GM23338 (cell line): ENCODE data around the gene HS6ST3.

Experiments used
- CREB1 ChIP-seq: fragments of 250-450 bp; sonication (Bioruptor Pico); IDR thresholded peaks from 2 replicates; pipeline ENCODE4 v1.5.0; 2020; ENCODE audit warnings: low read depth, mild to moderate bottlenecking, moderate library complexity
- ETS1 ChIP-seq: IDR thresholded peaks from 2 replicates; pipeline ENCODE4 v1.6.1; 2016; ENCODE audit warnings: antibody characterized with exemption
- EZH2 ChIP-seq: fragments of 200-600 bp; sonication (generic); IDR thresholded peaks from one replicate; pipeline ENCODE4 v1.8.0; 2017; ENCODE audit warnings: antibody characterized with exemption, mild to moderate bottlenecking, low read depth; ENCODE audit not compliant: unreplicated experiment
- EZH2phosphoT487 ChIP-seq: fragments of 200-600 bp; sonication (generic); IDR thresholded peaks from one replicate; pipeline ENCODE4 v1.8.1; 2018; ENCODE audit warnings: antibody characterized with exemption; ENCODE audit not compliant: unreplicated experiment
- JUNB ChIP-seq: IDR thresholded peaks from one replicate; pipeline ENCODE4 v1.6.1; 2016; ENCODE audit warnings: antibody characterized with exemption; ENCODE audit not compliant: unreplicated experiment
- NANOG ChIP-seq: IDR thresholded peaks from 2 replicates; pipeline ENCODE4 v1.6.1; 2016; ENCODE audit warnings: antibody characterized with exemption, borderline replicate concordance
- POLR2AphosphoS5 ChIP-seq: IDR thresholded peaks from 2 replicates; pipeline ENCODE4 v1.6.1; 2016; ENCODE audit warnings: antibody characterized with exemption, low read depth
- REST ChIP-seq: IDR thresholded peaks from one replicate; pipeline ENCODE4 v1.6.1; 2018; ENCODE audit warnings: antibody characterized with exemption; ENCODE audit not compliant: unreplicated experiment
- STAT1 ChIP-seq: IDR thresholded peaks from one replicate; pipeline ENCODE4 v1.6.1; 2016; ENCODE audit warnings: antibody characterized with exemption; ENCODE audit not compliant: unreplicated experiment
- ZNF331 ChIP-seq: fragments of 250-450 bp; sonication (Bioruptor Pico); IDR thresholded peaks from 2 replicates; pipeline ENCODE4 v1.5.0; 2020; ENCODE audit warnings: low read depth, mild to moderate bottlenecking, moderate library complexity
- ZNF462 ChIP-seq: fragments of 250-450 bp; sonication (Bioruptor Pico); IDR thresholded peaks from 2 replicates; pipeline ENCODE4 v1.5.0; 2020; ENCODE audit warnings: mild to moderate bottlenecking, moderate library complexity
- TF ChIP-seq, protein P1 (sequence below), 2 experiments: fragments of 200-600 bp in 1 of 2; sonication (generic) in 1 of 2; conservative IDR thresholded peaks; 2 replicates each; pipeline versions ENCODE4 v1.5.1 to v1.6.1; 2016 to 2017; ENCODE audit warnings: antibody characterized with exemption in 2 of 2, low read depth in 2 of 2, mild to moderate bottlenecking in 2 of 2, moderate library complexity in 1 of 2

DNA sequence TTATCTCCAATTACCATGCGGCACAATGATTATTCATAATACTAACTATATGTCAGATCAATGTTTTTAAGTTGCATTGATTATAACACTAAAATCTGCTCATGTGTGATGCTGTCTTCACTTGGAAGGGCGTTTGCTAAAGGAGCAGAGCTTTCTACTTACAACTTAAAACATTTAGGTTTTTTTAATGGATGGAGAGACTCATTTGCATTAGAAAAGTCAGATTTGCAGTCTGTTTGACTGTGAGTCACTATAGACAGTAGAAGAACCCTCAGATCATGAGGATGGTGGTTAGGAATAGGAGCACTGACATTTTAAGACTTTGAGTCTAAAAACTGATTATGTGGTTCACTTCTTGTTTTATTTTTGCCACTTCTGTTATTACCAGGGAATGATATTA lies 364.6 kb downstream of the HS6ST3 start:
- TF ChIP-seq EZH2 (no peak), POLR2AphosphoS5 (no peak), EZH2phosphoT487 (no peak), ZNF331 (CRISPR knock-in tag) (no peak), JUNB (no peak), REST (no peak), CREB1 (CRISPR knock-in tag) (no peak), ETS1 (no peak), NANOG (no peak), ZNF462 (no peak), STAT1 (no peak)
- TF ChIP-seq, protein P1, sequence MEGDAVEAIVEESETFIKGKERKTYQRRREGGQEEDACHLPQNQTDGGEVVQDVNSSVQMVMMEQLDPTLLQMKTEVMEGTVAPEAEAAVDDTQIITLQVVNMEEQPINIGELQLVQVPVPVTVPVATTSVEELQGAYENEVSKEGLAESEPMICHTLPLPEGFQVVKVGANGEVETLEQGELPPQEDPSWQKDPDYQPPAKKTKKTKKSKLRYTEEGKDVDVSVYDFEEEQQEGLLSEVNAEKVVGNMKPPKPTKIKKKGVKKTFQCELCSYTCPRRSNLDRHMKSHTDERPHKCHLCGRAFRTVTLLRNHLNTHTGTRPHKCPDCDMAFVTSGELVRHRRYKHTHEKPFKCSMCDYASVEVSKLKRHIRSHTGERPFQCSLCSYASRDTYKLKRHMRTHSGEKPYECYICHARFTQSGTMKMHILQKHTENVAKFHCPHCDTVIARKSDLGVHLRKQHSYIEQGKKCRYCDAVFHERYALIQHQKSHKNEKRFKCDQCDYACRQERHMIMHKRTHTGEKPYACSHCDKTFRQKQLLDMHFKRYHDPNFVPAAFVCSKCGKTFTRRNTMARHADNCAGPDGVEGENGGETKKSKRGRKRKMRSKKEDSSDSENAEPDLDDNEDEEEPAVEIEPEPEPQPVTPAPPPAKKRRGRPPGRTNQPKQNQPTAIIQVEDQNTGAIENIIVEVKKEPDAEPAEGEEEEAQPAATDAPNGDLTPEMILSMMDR (conservative IDR thresholded peaks at IDR 0.05; ENCODE audit: low read depth in 2 of 2) = no peak
